GM23338 (cell line): ENCODE measurements around the gene ERCC5. TPM values are rescaled to one million over a fixed set of nuclear protein-coding genes. Genes with fewer than 3 reads are reported as not detected.

ENCODE experiments used
- ATAC-seq: fragments of 200-7000 bp; cut with Tn5 transposase; 3 replicates; pipeline ENCODE4 v1.9.1; 2020
- DNase-seq: peaks from one replicate; pipeline ENCODE4 v3.0.0-alpha.2; 2015; ENCODE audit warnings: low spot score
- H2AFZ ChIP-seq: fragments of 200-600 bp; sonication (generic); 2 replicates; pipeline ENCODE4 v1.8.0; 2016; ENCODE audit warnings: antibody characterized with exemption, mild to moderate bottlenecking, moderate library complexity
- H3F3A ChIP-seq: fragments of 200-600 bp; sonication (generic); replicated peaks from 2 replicates; pipeline ENCODE4 v1.8.0; 2017; ENCODE audit warnings: antibody characterized with exemption, mixed run types, low read depth
- H3K27ac ChIP-seq: fragments of 200-600 bp; sonication (generic); 2 replicates; pipeline ENCODE4 v1.6.1; 2016; ENCODE audit warnings: low read depth
- H3K27me3 ChIP-seq: fragments of 200-600 bp; sonication (generic); 2 replicates; pipeline ENCODE4 v1.8.0; 2016; ENCODE audit warnings: mild to moderate bottlenecking, mixed run types, moderate library complexity; ENCODE audit not compliant: insufficient read depth
- H3K36me3 ChIP-seq: fragments of 200-600 bp; sonication (generic); 2 replicates; pipeline ENCODE4 v1.8.0; 2016; ENCODE audit warnings: mild to moderate bottlenecking; ENCODE audit not compliant: insufficient read depth
- H3K4me1 ChIP-seq: fragments of 200-600 bp; sonication (generic); 2 replicates; pipeline ENCODE4 v1.8.0; 2016; ENCODE audit warnings: mild to moderate bottlenecking, moderate library complexity; ENCODE audit not compliant: insufficient read depth
- H3K4me2 ChIP-seq: fragments of 200-600 bp; sonication (generic); 2 replicates; pipeline ENCODE4 v1.7.1; 2017; ENCODE audit warnings: mixed run types
- H3K4me3 ChIP-seq: fragments of 200-600 bp; sonication (generic); 2 replicates; pipeline ENCODE4 v1.6.1; 2016; ENCODE audit warnings: mixed run types
- H3K79me2 ChIP-seq: fragments of 200-600 bp; sonication (generic); replicated peaks from 2 replicates; pipeline ENCODE4 v1.8.0; 2017; ENCODE audit warnings: mild to moderate bottlenecking; ENCODE audit not compliant: insufficient read depth
- H3K9me2 ChIP-seq: fragments of 200-600 bp; sonication (generic); 2 replicates; pipeline ENCODE4 v1.8.0; 2017; ENCODE audit not compliant: insufficient read depth
- H4K20me1 ChIP-seq: fragments of 200-600 bp; sonication (generic); replicated peaks from 2 replicates; pipeline ENCODE4 v1.8.0; 2017; ENCODE audit warnings: mild to moderate bottlenecking; ENCODE audit not compliant: insufficient read depth
- H3K27ac Mint-ChIP-seq: 2 replicates; pipeline ENCODE4 v1.8.0; 2020; ENCODE audit warnings: inconsistent platforms, mild to moderate bottlenecking, moderate library complexity, mixed read lengths
- H3K27me3 Mint-ChIP-seq: 3 replicates; pipeline ENCODE4 v1.8.0; 2022; ENCODE audit warnings: low read depth, mild to moderate bottlenecking, moderate library complexity, mixed read lengths, inconsistent platforms; ENCODE audit not compliant: insufficient read depth, poor library complexity
- H3K36me3 Mint-ChIP-seq: 3 replicates; pipeline ENCODE4 v1.8.0; 2021; ENCODE audit warnings: low read depth, mild to moderate bottlenecking, inconsistent platforms, moderate library complexity, mixed read lengths
- H3K4me1 Mint-ChIP-seq: 3 replicates; pipeline ENCODE4 v1.8.0; 2020; ENCODE audit warnings: mild to moderate bottlenecking, inconsistent platforms, mixed read lengths
- H3K4me3 Mint-ChIP-seq: 3 replicates; pipeline ENCODE4 v1.8.0; 2021; ENCODE audit warnings: moderate library complexity, mild to moderate bottlenecking, inconsistent platforms, mixed read lengths
- H3K9me3 Mint-ChIP-seq: 3 replicates; pipeline ENCODE4 v1.8.0; 2020; ENCODE audit warnings: moderate library complexity, mild to moderate bottlenecking, inconsistent platforms, mixed read lengths
- CREB1 ChIP-seq: fragments of 250-450 bp; sonication (Bioruptor Pico); IDR thresholded peaks from 2 replicates; pipeline ENCODE4 v1.5.0; 2020; ENCODE audit warnings: low read depth, mild to moderate bottlenecking, moderate library complexity
- ETS1 ChIP-seq: IDR thresholded peaks from 2 replicates; pipeline ENCODE4 v1.6.1; 2016; ENCODE audit warnings: antibody characterized with exemption
- JUNB ChIP-seq: IDR thresholded peaks from one replicate; pipeline ENCODE4 v1.6.1; 2016; ENCODE audit warnings: antibody characterized with exemption; ENCODE audit not compliant: unreplicated experiment
- REST ChIP-seq: IDR thresholded peaks from one replicate; pipeline ENCODE4 v1.6.1; 2018; ENCODE audit warnings: antibody characterized with exemption; ENCODE audit not compliant: unreplicated experiment
- STAT1 ChIP-seq: IDR thresholded peaks from one replicate; pipeline ENCODE4 v1.6.1; 2016; ENCODE audit warnings: antibody characterized with exemption; ENCODE audit not compliant: unreplicated experiment
- ZNF462 ChIP-seq: fragments of 250-450 bp; sonication (Bioruptor Pico); IDR thresholded peaks from 2 replicates; pipeline ENCODE4 v1.5.0; 2020; ENCODE audit warnings: mild to moderate bottlenecking, moderate library complexity
- polyA plus RNA-seq: library from polyadenylated mRNA; unstranded; fragments of >200 nt; fragmentation: Nextera tagmentation; extraction: Ambion mirVana; gene quantifications from 2 replicates; pipeline ENCODE4 v1.2.1, GENCODE V29; 2016
- total RNA-seq: library from RNA; depleted of rRNA; stranded (reverse); fragments of >200 nt; shearing (Covaris generic); gene quantifications from 2 replicates; pipeline ENCODE4 v1.2.3, GENCODE V29; 2014

ERCC5 gene
- total and polyA plus RNA-seq, 2 experiments from 2014 or later, result 25.4 to 26.2 TPM

GRCh38 chr13:102881819-102882686 lies 36.2 kb downstream of the ERCC5 start (continued):
- TF ChIP-seq REST (no peak), CREB1 (CRISPR knock-in tag) (no peak), ETS1 (no peak), STAT1 (no peak), JUNB (no peak)

GRCh38 chr13:102892503-102892902 lies 46.7 kb downstream of the ERCC5 start:
- H3K4me3 Mint-ChIP-seq, result no peak overlapping the region
- DNase-seq (no peak), ATAC-seq (no peak)
- no peaks in the 10 kb centered on the region for H3K36me3 Mint-ChIP-seq
- Histone ChIP-seq H3K79me2 (no peaks in the 10 kb centered on the region), H3K4me2 (no peak overlapping the region), H3K4me3 (no peak overlapping the region), H3K27me3 (no peaks in the 10 kb centered on the region), H2AFZ (no peak overlapping the region), H3F3A (no peaks in the 10 kb centered on the region), H4K20me1 (no peaks in the 10 kb centered on the region), H3K9me2 (no peaks in the 10 kb centered on the region), H3K27ac (no peak overlapping the region), H3K4me1 (no peaks in the 10 kb centered on the region), H3K36me3 (no peaks in the 10 kb centered on the region)
- H3K9me3 Mint-ChIP-seq, result no peaks in the 10 kb centered on the region
- no peaks in the 10 kb centered on the region for H3K27me3 Mint-ChIP-seq
- H3K27ac Mint-ChIP-seq, result no peak overlapping the region
- H3K4me1 Mint-ChIP-seq, result no peaks in the 10 kb centered on the region; the same call in 2 of the 3 replicates
- TF ChIP-seq ETS1 (no peak), REST (no peak), ZNF462 (CRISPR knock-in tag) (no peak), STAT1 (no peak), CREB1 (CRISPR knock-in tag) (no peak)
